GM13977 (cell line): ENCODE results near the gene ITPKB.

Experiments
- DNase-seq: peaks from one replicate; pipeline ENCODE4 v3.0.0; 2012; ENCODE audit warnings: low spot score
- in situ Hi-C: fragments of 300-500 bp; cut with MboI; formaldehyde crosslinking; loops from one replicate; pipeline ENCODE4 v1.12.0; 2022; ENCODE audit warnings: low sequenced_read_pairs, low pct_unique_long_range_greater_than_20kb, mixed read lengths, inconsistent platforms; ENCODE audit not compliant: unreplicated experiment
- TF ChIP-seq, protein P1 (sequence below): IDR thresholded peaks from 2 replicates; pipeline ENCODE4 v1.5.1; 2012; ENCODE audit warnings: mild to moderate bottlenecking, control low read depth; ENCODE audit not compliant: insufficient read depth; ENCODE audit errors: extremely low read depth, missing control alignments

The ITPKB gene

DNA sequence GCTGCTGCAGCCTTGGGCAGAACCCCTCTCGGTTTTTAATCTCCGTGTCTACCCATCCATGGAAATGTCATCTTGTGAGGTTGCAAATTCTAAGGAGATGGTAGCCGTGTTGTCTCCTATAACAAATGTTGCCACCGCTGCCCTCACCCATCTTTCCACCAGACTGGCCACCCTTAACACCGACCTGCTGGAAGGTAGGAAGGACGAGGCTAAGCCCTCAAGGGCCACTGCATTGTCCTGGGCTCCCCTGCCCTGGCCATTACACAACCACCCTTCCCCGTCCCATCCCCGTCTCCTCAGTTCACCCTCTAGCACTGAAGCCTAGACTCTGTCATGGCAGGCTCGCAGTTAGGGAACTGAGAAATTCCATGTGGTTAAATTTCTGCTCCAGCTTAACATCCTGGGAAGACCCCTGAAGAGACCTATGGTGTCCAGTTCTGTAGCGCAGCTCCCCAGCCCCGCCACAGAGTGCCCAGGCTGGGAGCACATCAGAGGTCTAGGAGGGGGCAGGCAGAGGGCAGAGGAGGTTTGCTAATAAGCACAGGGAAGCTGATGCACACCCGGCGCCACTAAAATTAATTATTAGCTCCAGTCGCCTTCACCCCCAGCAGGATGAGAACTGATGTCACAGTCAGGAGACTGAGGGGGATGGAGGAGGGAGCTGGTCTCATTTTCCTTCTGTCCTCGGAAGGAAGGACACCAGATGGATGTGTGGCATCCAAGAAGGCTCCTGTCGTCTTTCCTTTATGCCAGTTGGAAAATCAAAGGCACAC, 152.2 kb downstream of the ITPKB start:
- no peak for DNase-seq
- TF ChIP-seq, protein P1, sequence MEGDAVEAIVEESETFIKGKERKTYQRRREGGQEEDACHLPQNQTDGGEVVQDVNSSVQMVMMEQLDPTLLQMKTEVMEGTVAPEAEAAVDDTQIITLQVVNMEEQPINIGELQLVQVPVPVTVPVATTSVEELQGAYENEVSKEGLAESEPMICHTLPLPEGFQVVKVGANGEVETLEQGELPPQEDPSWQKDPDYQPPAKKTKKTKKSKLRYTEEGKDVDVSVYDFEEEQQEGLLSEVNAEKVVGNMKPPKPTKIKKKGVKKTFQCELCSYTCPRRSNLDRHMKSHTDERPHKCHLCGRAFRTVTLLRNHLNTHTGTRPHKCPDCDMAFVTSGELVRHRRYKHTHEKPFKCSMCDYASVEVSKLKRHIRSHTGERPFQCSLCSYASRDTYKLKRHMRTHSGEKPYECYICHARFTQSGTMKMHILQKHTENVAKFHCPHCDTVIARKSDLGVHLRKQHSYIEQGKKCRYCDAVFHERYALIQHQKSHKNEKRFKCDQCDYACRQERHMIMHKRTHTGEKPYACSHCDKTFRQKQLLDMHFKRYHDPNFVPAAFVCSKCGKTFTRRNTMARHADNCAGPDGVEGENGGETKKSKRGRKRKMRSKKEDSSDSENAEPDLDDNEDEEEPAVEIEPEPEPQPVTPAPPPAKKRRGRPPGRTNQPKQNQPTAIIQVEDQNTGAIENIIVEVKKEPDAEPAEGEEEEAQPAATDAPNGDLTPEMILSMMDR = no peak
- in situ Hi-C loops = no loop called here

DNA sequence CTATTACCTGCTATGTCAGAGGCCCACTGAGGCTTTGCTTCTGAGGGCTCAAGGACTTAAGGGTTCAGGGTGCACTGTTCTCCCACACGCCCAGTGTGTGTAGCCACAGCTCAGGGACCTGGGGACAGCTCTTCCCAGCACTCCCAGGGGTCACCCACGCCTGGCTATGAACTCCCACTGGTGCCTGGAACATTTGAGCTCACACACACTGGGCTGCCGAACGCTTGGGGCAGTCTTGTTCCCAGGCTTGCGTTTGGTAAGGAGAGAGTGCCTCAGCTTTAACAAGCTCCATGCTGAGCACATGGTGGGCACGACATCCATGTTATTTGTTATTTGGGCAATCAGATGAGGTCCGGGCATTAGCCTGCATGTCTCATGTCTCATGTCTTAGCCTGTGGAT, 153.0 kb downstream of the ITPKB start:
- DNase-seq = no peak
- in situ Hi-C loops = no loop called here
- TF ChIP-seq, protein P1 = no peak

DNA sequence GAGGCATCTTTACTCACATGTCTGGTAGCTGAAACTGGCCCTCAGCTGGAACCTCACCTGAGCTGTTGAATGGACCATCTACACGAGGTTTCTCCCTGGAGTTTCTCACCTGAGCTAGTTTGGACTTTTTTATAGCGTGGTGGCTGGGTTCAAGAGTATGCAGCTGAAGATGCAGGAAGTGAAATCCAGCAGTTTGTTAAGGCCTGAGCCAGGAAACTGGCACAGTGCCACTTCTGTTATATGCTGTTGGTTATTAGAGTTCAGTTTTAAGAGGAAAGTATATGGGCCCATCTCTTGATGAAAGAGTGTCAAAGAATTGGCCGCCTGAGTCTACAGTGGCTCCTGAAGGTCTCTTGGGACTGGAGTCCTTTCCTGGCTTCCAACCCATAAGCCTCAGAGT, 154.9 kb downstream of the ITPKB start:
- TF ChIP-seq, protein P1 = no peak
- in situ Hi-C loops = no loop called here

DNA sequence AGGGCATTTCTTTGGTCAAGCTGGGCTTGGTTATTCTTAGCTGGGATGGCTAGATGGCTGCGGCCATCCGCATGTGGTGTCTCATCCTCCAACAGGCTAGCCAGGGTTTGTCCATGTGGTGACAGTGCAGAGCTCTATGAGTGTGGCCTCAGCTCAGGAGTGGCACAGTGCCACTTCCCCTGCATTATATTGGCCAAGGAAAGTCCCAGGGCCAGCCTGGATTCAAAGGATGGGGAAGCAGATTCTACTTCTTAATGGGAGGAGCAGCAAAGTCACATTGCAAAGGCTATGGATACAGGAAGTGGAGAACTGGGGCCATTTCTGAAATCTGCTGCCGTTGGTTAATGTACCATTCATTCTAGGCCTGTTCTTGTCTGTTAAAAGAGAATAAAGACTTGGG, 156.1 kb downstream of the ITPKB start:
- no peak for DNase-seq
- TF ChIP-seq, protein P1 = no peak
- in situ Hi-C loops = no loop called here

More for the DNA sequence above, 154.9 kb downstream of the ITPKB start:
- no peak for DNase-seq
